Omental fat pad (tissue), 4 donors: Measurements from ENCODE around the gene INTS4. TPM values are rescaled to one million over a fixed set of nuclear protein-coding genes. Genes with fewer than 3 reads are reported as not detected.

ENCODE experiments used
- ATAC-seq: fragments of 150-250 bp; one replicate; pipeline ENCODE4 v1.9.1; 2016; ENCODE audit warnings: mild to moderate bottlenecking, moderate library complexity; ENCODE audit not compliant: low FRiP score
- DNase-seq: peaks from one replicate; pipeline ENCODE4 v3.0.0-alpha.2; 2019; ENCODE audit warnings: low spot score
- total RNA-seq, 4 donors: library from RNA; depleted of rRNA; stranded (reverse); fragments of >200 nt; gene quantifications; one replicate each; pipeline ENCODE4 v1.1.0, GENCODE V29; 2016
- TF ChIP-seq, protein P1 (sequence below), 3 donors: fragments of 450-650 bp; IDR thresholded peaks; one replicate each; pipeline ENCODE4 v1.5.1; 2016 to 2017; ENCODE audit warnings: antibody characterized with exemption in 3 of 3, mild to moderate bottlenecking in 3 of 3, moderate library complexity in 2 of 3

INTS4 gene
- total RNA-seq, 4 donors from 2014 or later = 22.5 to 43.2 (median 28.7) TPM

DNA sequence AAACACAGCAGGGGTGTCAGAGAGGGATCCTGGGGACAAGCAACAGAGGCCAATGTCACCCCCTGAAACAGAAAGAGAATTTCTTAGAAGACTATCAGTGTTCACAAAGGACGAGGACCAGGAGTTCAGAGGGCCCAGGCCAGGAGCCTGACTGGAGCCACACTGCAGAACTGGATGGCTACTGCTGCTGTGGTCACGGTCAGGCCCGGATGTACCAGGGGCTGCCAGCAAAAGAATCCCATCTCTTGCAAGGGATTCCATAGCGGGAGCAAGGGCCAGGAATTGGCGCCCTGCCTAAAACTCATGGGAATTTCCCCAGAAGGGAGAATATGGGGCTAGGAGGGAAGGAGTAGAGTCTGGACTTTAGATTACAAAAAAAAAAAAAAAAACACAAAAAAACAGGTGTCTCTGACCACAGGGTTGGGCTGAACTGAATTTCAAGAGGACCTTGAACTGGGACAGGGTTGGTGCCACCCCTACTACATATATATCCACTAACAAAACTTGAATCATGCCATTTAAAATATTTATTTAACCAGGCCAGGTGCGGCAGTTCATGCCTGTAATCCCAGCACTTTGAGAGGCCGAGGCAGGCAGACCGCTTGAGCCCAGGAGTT lies 44.3 kb upstream of the INTS4 start:
- DNase-seq = no peak
- no peak for ATAC-seq
- TF ChIP-seq, protein P1, sequence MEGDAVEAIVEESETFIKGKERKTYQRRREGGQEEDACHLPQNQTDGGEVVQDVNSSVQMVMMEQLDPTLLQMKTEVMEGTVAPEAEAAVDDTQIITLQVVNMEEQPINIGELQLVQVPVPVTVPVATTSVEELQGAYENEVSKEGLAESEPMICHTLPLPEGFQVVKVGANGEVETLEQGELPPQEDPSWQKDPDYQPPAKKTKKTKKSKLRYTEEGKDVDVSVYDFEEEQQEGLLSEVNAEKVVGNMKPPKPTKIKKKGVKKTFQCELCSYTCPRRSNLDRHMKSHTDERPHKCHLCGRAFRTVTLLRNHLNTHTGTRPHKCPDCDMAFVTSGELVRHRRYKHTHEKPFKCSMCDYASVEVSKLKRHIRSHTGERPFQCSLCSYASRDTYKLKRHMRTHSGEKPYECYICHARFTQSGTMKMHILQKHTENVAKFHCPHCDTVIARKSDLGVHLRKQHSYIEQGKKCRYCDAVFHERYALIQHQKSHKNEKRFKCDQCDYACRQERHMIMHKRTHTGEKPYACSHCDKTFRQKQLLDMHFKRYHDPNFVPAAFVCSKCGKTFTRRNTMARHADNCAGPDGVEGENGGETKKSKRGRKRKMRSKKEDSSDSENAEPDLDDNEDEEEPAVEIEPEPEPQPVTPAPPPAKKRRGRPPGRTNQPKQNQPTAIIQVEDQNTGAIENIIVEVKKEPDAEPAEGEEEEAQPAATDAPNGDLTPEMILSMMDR (IDR thresholded peaks at IDR 0.05) = no peak

DNA sequence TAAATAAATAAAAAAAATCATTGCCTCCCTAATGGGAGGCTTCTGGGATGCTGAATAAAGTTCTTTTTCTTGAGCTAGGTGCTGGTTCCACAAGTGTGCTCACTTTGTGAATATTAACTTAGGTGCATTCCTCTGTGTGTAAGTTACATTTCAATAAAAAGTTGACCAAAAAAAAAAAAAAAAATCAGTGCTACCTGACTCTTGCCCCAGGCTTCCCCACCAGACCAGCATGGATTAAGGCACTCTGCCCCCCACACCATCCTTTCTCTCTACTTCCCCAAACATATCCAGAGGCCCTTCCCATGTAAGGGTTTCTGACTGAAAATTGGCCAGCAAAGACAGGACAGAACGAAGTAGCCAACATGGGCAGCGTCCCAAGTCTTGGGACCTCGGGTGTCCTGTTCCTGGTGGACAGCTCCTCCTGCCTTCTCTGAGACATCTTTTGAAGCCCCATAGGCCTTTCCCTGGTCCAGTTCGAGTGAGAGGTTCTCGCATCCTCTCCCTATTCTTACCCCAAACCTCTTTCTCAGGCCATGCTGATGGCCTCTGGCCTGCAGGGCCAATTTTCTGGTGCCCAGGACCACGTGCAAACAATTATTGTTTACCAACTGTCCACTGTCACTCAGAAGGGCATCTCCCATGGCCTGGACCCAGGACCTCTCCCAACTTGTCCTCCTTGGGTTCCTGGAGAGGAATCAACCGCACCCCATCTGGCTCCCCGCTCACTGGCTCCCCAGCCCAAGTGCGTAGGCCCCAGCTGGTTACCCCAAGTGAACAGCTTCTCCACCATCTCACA lies 43.6 kb upstream of the INTS4 start:
- TF ChIP-seq, protein P1 (IDR thresholded peaks at IDR 0.05) = no peak
- ATAC-seq (no peak), DNase-seq (no peak)

DNA sequence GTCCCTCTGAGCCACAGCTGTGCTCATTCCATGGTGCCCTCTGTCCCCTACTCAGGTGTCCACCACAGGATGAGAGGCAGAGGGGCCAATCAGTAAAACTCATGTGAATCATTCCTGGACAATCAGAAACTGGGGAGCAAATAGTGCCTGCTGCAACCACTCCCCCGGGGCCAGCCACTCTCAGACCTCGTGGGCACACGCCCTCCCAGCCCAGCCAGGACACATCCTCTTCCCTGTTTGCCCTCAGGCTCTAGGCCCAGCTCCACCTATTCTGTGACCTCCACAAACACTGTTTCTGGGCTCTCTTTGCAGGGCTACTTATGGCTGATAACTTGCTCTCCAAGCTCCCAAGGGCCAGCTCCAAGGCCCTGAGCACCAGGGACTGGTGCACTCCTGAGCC lies 42.6 kb upstream of the INTS4 start:
- ATAC-seq (no peak), DNase-seq (no peak)
- TF ChIP-seq, protein P1 (IDR thresholded peaks at IDR 0.05) = no peak

DNA sequence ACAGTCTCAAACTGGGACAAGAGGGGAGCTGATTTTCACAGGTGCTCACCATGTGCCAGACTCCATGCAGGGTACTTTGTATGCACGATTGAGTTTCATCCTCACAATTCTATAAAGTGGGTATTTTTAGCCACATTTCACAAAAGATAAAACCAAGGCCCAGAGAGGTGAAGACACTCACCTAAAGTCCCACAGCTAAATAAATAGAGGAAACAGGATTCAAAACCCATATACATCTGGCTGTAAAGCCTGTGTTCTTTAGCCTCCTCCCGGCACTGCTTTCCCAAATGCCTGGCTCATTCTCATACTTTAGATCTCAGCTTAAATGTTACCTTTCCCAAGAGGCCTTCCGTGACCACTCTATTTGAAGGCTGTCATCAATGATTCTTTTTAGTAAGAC lies 41.8 kb upstream of the INTS4 start:
- ATAC-seq (no peak), DNase-seq (no peak)
- TF ChIP-seq, protein P1 (IDR thresholded peaks at IDR 0.05) = no peak

DNA sequence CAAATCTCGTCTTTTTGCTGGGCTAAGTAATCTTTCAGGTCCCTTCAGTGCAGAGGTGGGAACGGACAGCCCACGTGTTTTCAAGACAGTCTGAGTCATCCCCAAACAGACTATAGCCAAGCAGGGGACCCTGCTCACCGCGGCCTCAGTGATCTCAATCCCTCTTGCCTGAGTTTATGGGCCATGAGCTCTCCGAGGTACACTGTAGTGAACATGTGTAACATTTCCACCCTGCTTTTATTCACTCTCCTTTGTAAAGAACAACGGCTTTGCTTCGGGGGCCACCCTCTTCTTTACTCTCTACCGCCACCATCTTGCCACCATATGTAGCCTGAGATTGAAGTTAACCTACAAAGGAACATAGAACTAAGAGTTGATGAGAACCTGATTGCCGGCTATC lies 40.2 kb upstream of the INTS4 start:
- no peak for DNase-seq
- ATAC-seq = no peak
- TF ChIP-seq, protein P1 (IDR thresholded peaks at IDR 0.05) = no peak

DNA sequence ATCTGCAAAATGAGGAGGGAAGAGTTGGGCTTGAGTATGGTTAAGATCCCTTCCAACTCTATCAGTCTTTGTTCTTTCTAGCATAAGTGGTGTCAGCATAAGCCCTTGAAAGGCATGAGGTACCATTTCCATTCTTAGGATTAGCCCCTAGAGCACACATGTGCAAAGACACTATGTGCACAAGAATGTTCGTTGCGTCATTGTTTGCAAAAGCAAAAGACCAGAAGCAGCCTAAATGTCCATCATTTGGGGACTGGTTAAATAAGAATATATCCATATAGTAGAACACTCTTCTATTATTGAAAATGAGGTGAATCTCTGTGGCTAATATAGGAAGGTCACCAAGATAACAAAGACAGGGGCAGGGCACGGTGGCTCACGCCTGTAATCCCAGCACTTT lies 38.6 kb upstream of the INTS4 start:
- DNase-seq (no peak), ATAC-seq (no peak)
- TF ChIP-seq, protein P1 (IDR thresholded peaks at IDR 0.05) = no peak

DNA sequence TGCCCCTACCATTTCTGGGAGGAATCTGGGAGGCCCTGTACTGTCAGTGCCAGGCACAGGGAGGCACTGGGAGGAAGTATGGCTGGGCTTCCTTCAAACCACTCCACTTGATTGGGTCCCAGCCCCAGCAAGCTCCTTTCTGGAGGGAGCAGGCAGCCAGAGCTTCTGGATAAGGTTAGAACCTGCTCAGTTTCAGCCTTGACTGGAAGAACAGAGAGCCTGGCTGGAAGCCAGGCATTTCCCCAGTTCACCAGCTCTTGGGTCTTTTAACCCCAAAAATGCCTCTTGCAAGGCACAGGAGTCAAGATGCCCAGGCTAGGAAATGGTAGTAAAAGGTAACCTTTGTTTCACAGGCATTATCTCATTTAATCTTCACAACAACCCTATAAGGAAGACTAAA lies 37.6 kb upstream of the INTS4 start:
- ATAC-seq (no peak), DNase-seq (no peak)
- TF ChIP-seq, protein P1 (IDR thresholded peaks at IDR 0.05) = no peak
